ENCODE measurements around the gene ACAA2. TPM values are rescaled to one million over a fixed set of nuclear protein-coding genes. Genes with fewer than 3 reads are reported as not detected.

Gene ACAA2
- total RNA-seq, 1 donor from 2014 or later: 67.9 TPM

GRCh38 chr18:49743117-49743567 is 70.2 kb downstream of the ACAA2 start:
- DNase-seq: peak; percentile 37

- peak; percentile 43 for DNase-seq
These were observed 70.8 kb downstream of the ACAA2 start for GRCh38 chr18:49742316-49743116.

GRCh38 chr18:49739275-49739674 is 74.1 kb downstream of the ACAA2 start:
- no peak for DNase-seq

GRCh38 chr18:49738721-49739120 is 74.6 kb downstream of the ACAA2 start:
- DNase-seq: no peak

- DNase-seq: no peak
These were observed 78.5 kb downstream of the ACAA2 start for GRCh38 chr18:49734836-49735235.

GRCh38 chr18:49733896-49734585 is 79.3 kb downstream of the ACAA2 start:
- no peak for DNase-seq

- DNase-seq: no peak
These were observed 80.0 kb downstream of the ACAA2 start for GRCh38 chr18:49733321-49733720.

Small RNAs within 50 kb of the gene (small RNA-seq; reads per million reads assigned to genes)
- gene RF00283 (ENCODE audit: low replicate concordance) (not detected), gene SCARNA17 (ENCODE audit: low replicate concordance) (not detected)
